Measurements from ENCODE around the gene BBC3.

GRCh38 chr19:47183601-47184000, 47.4 kb downstream of the BBC3 start:
- no peak for TF ChIP-seq CTCF (IDR thresholded peaks at IDR 0.05)
- no peak for TF ChIP-seq POLR2A (IDR thresholded peaks at IDR 0.05)
